GM18502 (cell line): Measurements from ENCODE around the gene TRIM31.
"Not testable (repeated sequence)": the region's sequence is repeated elsewhere in the genome, so short reads cannot be mapped to it uniquely, and the experiment has no call there.

Experiments used
- ATAC-seq: cut with Tn5 transposase; IDR thresholded peaks from one replicate; pipeline ENCODE4 v1.9.1; 2021; ENCODE audit warnings: mild to moderate bottlenecking; ENCODE audit not compliant: unreplicated experiment, poor library complexity

TRIM31 gene

GRCh38 chr6:30149858-30150550, 37.1 kb upstream of the TRIM31 start:
- ATAC-seq = no peak

DNA sequence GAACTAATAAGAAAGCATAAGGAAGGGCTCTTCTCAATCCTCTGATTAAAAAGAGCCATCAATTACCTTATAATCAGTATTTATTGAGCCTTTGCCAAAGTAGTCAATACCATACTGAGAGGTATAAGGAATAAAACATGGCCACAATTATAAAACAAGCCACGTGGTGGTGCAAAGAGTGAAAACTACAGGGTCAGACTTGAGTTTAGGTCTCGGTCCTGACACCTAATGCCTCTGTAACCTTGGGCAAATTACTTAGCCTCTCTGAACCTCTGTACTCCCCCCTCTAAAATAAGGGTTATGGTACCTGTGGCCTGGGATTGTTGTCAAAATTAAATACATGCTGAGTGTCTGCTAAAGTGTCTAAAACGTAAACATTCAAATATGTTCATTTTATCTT, 36.3 kb upstream of the TRIM31 start:
- ATAC-seq = no peak

GRCh38 chr6:30147096-30147495, 34.2 kb upstream of the TRIM31 start:
- ATAC-seq = no peak

GRCh38 chr6:30145818-30146217, 32.9 kb upstream of the TRIM31 start:
- ATAC-seq = no peak

DNA sequence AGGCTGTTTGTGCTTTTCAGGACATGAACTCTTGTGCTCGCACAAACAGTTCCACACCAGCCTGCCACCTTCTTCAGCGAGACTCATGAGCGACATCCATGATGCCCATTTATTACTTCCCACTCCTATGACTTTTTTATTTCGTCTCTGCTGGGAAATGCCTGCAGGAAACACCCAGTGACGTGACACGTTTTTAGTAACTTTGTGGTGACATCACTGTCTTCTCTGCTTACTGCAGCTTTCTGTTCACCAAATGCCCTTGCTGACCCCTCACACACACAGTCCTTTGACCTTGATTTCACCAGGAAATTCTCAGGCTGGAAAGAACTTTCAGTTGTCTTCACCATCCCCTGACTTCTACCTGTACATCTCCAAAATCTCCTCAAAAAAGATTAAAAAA, 31.9 kb upstream of the TRIM31 start:
- ATAC-seq = no peak

DNA sequence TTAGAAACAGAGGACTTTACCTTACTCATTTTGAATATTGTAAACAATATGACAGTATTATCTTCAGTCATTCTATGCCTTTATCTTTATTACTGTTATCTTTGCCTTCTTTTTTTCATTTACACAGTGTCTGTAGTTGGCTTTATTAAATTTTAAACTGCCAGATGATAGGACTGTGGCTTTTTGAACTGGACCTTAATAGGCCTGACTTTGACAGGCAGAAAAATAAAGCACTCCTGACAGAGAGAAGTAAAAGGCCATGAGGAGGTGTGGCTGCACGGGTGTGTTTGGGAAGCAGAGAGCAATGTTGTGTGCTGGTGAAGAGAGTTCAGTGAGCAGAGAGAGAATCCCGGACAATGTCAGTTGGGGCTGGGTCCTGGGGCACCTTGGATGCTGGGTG, 30.9 kb upstream of the TRIM31 start:
- no peak for ATAC-seq

DNA sequence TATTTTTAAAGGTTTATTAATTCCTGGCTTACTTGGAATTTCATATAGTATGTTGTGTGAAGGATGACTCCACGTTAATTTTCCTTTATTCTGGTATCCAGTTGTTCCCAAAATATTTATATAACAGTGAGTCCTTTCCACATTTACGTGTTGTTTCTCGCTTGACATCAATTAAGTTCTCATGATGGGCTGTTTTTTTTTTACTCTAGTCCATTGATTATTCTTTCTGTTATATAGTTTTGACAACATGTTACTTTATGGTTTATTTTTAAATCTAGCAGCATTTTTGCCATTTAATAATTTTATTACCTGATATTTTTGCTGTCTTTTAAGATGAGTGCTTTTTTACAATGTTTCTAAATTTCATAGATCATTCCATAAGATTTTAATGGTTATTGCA, 29.8 kb upstream of the TRIM31 start:
- ATAC-seq = no peak

- not testable (repeated sequence) for ATAC-seq
Observed at GRCh38 chr6:30140240-30140639, 27.4 kb upstream of the TRIM31 start.

DNA sequence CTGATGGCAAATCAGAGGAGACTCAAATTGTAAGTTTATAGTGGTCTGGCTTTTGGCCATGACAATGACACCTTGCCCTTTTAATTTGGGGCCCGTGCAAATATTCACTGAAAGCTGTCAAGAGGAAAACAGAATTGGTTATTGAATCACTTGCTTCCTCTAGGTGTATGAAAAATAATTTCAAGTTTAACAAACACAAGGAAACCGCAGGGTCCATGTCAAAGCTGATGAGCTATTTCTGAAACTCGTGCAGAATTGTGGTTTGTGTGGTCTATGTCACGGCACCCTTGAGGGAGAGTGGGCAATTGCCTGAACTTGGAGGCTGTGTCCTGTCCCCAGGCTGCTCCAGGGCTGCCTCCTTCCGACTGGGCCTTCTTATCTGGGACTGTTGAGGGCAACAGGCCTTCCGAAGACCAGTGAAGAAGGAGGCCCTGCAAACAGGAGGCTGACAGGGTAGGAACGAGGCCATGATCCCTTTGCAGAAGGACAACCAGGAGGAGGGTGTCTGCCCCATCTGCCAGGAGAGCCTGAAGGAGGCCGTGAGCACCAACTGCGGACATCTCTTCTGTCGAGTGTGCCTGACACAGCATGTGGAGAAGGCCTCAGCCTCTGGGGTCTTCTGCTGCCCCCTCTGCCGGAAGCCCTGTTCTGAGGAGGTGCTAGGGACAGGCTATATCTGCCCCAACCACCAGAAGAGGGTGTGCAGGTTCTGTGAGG, 23.8 kb upstream of the TRIM31 start:
- ATAC-seq = no peak

DNA sequence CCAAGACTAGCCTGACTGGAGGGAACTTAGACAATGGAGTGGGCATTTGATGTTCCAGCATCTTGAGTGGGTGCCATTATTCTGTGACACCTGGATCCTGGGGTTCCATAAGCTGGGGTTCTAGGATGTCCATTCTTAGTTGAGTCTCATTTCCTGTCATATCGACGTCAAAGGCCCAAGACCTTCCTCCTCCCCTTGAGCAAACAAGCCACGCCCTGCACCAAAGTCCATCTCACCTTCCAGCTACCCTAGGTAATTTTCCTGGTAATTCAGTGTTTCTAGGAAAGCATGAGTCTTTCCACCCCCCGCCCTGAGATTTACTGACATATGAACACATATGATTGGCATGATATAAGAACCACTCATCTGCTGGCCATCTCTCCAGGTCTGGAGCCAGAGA, 22.9 kb upstream of the TRIM31 start, which contains the start of gene TRIM40:
TSS of gene TRIM40 (plus strand) at position 384 of the 400 bp plus-strand sequence. CDS start 897 bp downstream, outside the sequence.
- no peak for ATAC-seq

DNA sequence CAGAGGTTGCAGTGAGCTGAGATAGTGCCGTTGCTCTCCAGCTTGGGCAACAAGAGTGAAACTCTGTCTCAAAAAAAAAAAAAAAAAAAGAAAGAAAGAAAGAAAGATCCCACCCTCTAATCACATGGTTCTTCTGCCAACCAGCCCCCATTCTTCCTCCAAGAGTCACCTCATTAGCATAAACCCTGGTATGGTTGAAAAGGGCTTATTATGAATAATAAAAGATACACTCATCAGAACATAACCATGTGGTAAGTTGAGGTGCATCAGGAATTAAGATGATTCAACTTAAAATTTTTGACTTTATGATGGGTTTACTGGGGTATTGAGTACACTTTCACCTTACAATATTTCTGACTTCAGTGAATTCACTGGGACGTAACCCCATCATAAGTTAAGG, 22.3 kb upstream of the TRIM31 start:
- no peak for ATAC-seq

DNA sequence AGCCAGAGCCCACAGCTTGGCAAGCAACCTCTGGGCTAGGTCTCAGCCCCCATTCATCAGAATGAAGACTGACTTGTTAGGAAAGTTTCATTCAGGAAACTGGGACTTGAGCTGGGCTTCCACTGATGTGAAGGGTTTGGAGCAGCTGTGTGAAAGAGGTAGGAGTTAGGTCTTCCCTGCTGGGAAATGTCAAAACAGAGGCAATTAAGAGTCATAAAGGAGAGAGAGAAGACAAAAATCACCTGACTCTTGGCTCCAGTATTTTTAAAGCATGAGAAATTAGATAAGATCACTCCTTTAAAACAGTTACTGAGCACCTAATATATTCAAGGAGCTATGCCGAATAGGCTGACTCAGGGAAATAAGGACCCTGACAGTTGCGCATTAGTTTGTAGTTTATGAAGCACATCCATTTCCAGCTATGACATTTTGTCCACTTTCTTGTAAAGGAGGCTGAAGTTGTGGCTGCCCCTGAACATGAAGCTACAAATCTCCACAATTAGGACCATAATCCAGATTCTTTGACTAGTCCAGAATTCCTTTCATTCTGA, 19.1 kb upstream of the TRIM31 start:
- ATAC-seq = no peak

DNA sequence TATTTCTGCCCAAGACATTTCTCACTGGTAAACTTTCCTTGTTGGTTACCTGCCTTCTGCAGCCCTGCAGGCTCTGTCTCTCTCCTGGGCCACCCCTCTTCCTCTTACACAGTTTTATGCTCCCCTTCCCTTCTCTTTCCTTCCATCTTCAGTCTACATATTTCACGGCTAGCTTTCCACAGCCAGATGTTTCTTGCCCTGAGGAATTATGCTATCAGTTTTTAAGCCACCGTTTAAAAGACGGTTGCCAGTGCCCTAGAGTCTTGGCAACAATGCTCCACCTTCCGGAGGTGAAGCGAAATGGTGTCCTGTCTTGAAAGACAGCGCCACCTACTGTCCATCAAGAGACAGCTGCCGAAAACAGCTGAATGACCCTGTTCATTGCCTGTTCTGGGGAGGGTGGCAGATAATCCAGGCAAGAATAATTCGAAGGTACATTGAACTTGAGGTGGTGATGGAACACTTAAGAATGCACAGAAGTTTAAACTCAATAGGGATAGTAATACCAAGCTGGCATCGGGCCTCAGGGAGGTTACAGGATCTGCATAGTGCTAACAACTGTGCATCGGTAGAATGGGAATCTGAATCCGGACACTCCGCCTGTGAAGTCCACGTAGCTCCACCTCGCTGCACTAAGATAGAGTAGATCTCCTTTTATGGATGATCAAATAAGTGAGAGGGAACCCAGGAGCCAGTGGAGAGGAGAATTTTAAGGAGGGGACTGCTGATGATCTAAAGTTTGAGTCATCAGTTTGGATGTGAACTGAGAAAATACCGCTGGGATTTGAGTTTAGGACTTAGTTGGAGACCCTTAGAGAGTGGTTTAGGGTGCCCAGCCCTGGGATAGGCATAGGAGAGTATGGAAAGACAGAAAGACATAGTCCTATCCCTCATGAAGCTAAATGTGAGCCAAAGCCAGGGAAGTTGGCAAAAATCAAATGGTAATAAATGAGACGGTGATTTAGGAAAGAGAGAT, 18.3 kb upstream of the TRIM31 start:
- peak; percentile 60 for ATAC-seq

GRCh38 chr6:30130179-30130679, 17.3 kb upstream of the TRIM31 start:
- no peak for ATAC-seq

GRCh38 chr6:30129265-30130178, 16.6 kb upstream of the TRIM31 start:
- ATAC-seq = no peak

- no peak for ATAC-seq
Observed at GRCh38 chr6:30127238-30128093, 14.6 kb upstream of the TRIM31 start.

- no peak for ATAC-seq
Observed at GRCh38 chr6:30122515-30122914, 9.6 kb upstream of the TRIM31 start.
